OCI-LY7 (cell line): ENCODE measurements around the gene PMS2. TPM values are rescaled to one million over a fixed set of nuclear protein-coding genes. Genes with fewer than 3 reads are reported as not detected.
A peak's percentile ranks its signal among the peaks of the same experiment; 100 is the strongest.

Experiments
- BruUV-seq: library from RNA; stranded (reverse); fragments of 400-500 nt; replicated peaks from 2 replicates; lab custom pipeline; 2021; lab: Mats Ljungman, UMichigan
- CTCF ChIA-PET: fragments of 300-600 bp; sonication (Branson Sonifier 250); formaldehyde crosslinking; loops from one replicate; lab custom pipeline; 2022; ENCODE audit warnings: antibody characterized with exemption; ENCODE audit not compliant: unreplicated experiment; lab: Charles Lee
- POLR2A ChIA-PET: fragments of 300-600 bp; sonication (Branson Sonifier 250); formaldehyde crosslinking; loops from one replicate; lab custom pipeline; 2022; ENCODE audit warnings: antibody characterized with exemption; lab: Charles Lee
- DNase-seq: peaks from one replicate; pipeline ENCODE4 v3.0.0-alpha.2; 2015; ENCODE audit warnings: low spot score
- H2AFZ ChIP-seq: fragments of 200-600 bp; sonication (generic), shearing (Covaris generic); 2 replicates; pipeline ENCODE4 v1.6.1; 2014; ENCODE audit warnings: mild to moderate bottlenecking, antibody characterized with exemption, low read length, moderate library complexity
- H3K27ac ChIP-seq: fragments of 200-600 bp; sonication (generic); 2 replicates; pipeline ENCODE4 v1.5.1; 2014; ENCODE audit warnings: mixed run types, low read depth, mild to moderate bottlenecking, moderate library complexity, low read length, inconsistent platforms; ENCODE audit not compliant: poor library complexity, severe bottlenecking
- H3K36me3 ChIP-seq: fragments of 200-600 bp; sonication (generic); 2 replicates; pipeline ENCODE4 v1.6.1; 2014; ENCODE audit warnings: mild to moderate bottlenecking, antibody characterized with exemption, low read length, moderate library complexity, mixed read lengths; ENCODE audit not compliant: insufficient read depth
- H3K4me1 ChIP-seq: fragments of 200-600 bp; sonication (generic); 2 replicates; pipeline ENCODE4 v1.5.1; 2014; ENCODE audit warnings: mild to moderate bottlenecking, low read length; ENCODE audit not compliant: insufficient read depth, poor library complexity, severe bottlenecking
- H3K4me2 ChIP-seq: fragments of 200-600 bp; sonication (generic); 2 replicates; pipeline ENCODE4 v1.6.1; 2014; ENCODE audit warnings: mild to moderate bottlenecking, low read length
- H3K4me3 ChIP-seq: fragments of 200-600 bp; sonication (generic); 2 replicates; pipeline ENCODE4 v1.5.1; 2014; ENCODE audit warnings: mild to moderate bottlenecking, low read depth, low read length; ENCODE audit not compliant: poor library complexity, severe bottlenecking
- H3K79me2 ChIP-seq: fragments of 200-600 bp; sonication (generic); 2 replicates; pipeline ENCODE4 v1.6.1; 2016; ENCODE audit warnings: low read depth, mild to moderate bottlenecking, low read length, moderate library complexity, mixed read lengths; ENCODE audit not compliant: insufficient read depth
- H3K9me2 ChIP-seq: fragments of 200-600 bp; sonication (generic); 2 replicates; pipeline ENCODE4 v1.6.1; 2016; ENCODE audit warnings: mild to moderate bottlenecking, low read length, mixed read lengths; ENCODE audit not compliant: insufficient read depth
- H3K9me3 ChIP-seq: fragments of 200-600 bp; sonication (generic); 2 replicates; pipeline ENCODE4 v1.6.1; 2014; ENCODE audit warnings: mild to moderate bottlenecking, mixed run types, low read length, mixed read lengths
- H4K20me1 ChIP-seq: fragments of 200-600 bp; sonication (generic); 2 replicates; pipeline ENCODE4 v1.6.1; 2014; ENCODE audit warnings: mild to moderate bottlenecking, antibody characterized with exemption, low read length, moderate library complexity, mixed read lengths; ENCODE audit not compliant: insufficient read depth
- EZH2phosphoT487 ChIP-seq: fragments of 200-600 bp; sonication (generic); IDR thresholded peaks from 2 replicates; pipeline ENCODE4 v1.6.1; 2018; ENCODE audit warnings: low read depth, borderline replicate concordance, mild to moderate bottlenecking, mixed run types, antibody characterized with exemption, low read length, moderate library complexity, mixed read lengths
- intact Hi-C: fragments of 100-400 bp; cut with micrococcal nuclease; formaldehyde crosslinking; loops from one replicate; pipeline ENCODE4 v1.10.0; 2022; ENCODE audit not compliant: unreplicated experiment
- total RNA-seq, 2 experiments: library from RNA; depleted of rRNA in 1 of 2; stranded (reverse); fragments of >200 nt in 1 of 2; shearing (Covaris generic) in 1 of 2; gene quantifications; 2 replicates each; pipeline ENCODE4 v1.2.3, GENCODE V29; 2014 to 2022
- TF ChIP-seq, protein P1 (sequence below): fragments of 200-600 bp; sonication (generic); conservative IDR thresholded peaks from 2 replicates; pipeline ENCODE4 v1.5.1; 2014; ENCODE audit warnings: mild to moderate bottlenecking, antibody characterized with exemption, low read length, moderate library complexity, mixed read lengths

The PMS2 gene
- total RNA-seq, 2 experiments from 2014 or later, result 22.9 to 37.1 TPM

DNA sequence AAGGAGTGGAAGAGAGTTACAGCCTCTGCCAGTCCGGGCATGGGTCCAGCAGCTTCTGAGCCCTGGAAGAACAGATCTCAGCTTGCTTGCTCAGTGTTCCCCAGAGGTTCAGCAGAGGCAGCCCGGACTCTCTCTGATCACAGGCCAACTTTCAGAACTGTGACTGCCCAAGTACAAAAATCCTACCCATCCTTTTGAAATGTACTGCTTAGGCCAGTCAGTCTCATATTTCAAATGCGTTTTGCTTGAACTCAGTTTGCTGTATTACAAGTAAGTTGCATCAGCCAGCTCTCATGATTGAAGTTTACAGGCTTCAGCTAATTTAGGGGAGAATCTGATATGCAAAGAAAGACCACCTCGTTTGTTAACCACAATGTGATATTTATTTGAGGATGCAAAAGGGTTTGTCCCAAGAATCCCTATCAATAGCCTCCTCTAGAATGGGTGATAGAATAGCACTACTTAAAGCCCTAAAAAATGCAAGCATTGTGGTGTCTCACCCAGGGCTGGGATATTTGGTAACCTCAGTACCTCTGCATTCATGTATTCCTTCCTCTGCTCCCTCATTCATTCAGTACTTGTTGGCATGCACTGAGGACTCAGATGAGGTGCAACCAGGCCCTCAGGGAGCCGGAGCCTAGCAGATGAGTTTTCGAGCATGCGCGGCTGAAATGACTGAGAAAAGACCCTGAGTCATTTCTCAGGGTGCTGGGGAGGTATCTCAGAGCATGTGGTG lies 7.2 kb upstream of the PMS2 start:
- ChIA-PET POLR2A (interaction anchor here (0.6 to 1.9 kb wide), 6 partner anchors 9 to 331 kb away, joined by 3 to 6 read pairs (median 4); no protein-coding TSS in a partner anchor), CTCF (no interaction called here)
- no peak overlapping the region for H3K4me2 ChIP-seq
- H3K36me3 ChIP-seq, result peaks cover 91% of the 10 kb centered on the region
- no TSS peak for BruUV-seq
- no peaks in the 10 kb centered on the region for H3K9me2 ChIP-seq
- peaks cover 8% of the 10 kb centered on the region for H3K79me2 ChIP-seq
- peak; percentile 51 for DNase-seq
- H3K4me1 ChIP-seq, result peaks cover 13% of the 10 kb centered on the region
- H3K9me3 ChIP-seq, result no peaks in the 10 kb centered on the region
- H4K20me1 ChIP-seq, result no peaks in the 10 kb centered on the region
- TF ChIP-seq EZH2phosphoT487, result no peak
- TF ChIP-seq, protein P1, sequence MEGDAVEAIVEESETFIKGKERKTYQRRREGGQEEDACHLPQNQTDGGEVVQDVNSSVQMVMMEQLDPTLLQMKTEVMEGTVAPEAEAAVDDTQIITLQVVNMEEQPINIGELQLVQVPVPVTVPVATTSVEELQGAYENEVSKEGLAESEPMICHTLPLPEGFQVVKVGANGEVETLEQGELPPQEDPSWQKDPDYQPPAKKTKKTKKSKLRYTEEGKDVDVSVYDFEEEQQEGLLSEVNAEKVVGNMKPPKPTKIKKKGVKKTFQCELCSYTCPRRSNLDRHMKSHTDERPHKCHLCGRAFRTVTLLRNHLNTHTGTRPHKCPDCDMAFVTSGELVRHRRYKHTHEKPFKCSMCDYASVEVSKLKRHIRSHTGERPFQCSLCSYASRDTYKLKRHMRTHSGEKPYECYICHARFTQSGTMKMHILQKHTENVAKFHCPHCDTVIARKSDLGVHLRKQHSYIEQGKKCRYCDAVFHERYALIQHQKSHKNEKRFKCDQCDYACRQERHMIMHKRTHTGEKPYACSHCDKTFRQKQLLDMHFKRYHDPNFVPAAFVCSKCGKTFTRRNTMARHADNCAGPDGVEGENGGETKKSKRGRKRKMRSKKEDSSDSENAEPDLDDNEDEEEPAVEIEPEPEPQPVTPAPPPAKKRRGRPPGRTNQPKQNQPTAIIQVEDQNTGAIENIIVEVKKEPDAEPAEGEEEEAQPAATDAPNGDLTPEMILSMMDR, result no peak
- intact Hi-C loops, result no loop called here
- H3K27ac ChIP-seq, result peak overlapping the region; percentile 50
- H3K4me3 ChIP-seq, result no peak overlapping the region
- no peak overlapping the region for H2AFZ ChIP-seq

DNA sequence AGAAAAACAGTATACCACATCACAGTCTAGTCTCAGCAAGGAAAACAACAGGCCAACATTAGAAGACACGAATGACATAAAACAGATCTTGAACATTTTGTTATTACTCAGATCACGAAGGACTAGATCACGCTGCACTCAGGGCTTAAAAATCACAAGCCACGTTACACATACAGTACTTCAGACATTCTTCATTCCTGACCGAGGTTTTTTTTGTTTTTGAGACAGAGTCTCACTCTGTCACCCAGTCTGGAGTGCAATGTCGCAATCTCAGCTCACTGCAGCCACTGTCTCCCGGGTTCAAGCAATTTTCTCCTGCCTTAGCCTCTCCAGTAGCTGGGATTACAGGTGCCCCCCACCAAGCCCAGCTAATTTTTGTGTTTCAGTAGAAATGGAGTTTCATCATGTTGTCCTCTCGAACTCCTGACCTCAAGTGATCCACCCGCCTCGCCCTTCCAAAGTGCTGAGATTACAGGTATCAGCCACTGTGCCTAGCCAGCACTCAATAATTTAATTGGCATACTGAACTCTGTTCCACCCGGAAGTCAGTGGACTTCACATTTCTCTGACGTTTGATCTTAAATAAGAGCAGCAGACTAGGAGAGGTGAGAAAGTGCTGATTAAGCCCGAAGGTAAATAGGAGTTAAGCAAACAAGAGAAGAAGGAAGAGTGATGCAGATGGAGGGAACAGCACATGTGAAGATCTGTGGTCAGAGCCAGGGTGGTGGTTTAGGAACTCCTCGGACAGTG lies 3.7 kb upstream of the PMS2 start:
- Histone ChIP-seq H3K4me3 (no peak overlapping the region), H3K4me1 (peaks cover 30% of the 10 kb centered on the region), H4K20me1 (no peaks in the 10 kb centered on the region), H3K9me3 (no peaks in the 10 kb centered on the region), H3K27ac (no peak overlapping the region), H3K36me3 (peaks cover 63% of the 10 kb centered on the region), H3K79me2 (peaks cover 39% of the 10 kb centered on the region), H3K9me2 (no peaks in the 10 kb centered on the region), H2AFZ (no peak overlapping the region), H3K4me2 (no peak overlapping the region)
- intact Hi-C loops, result no loop called here
- TF ChIP-seq EZH2phosphoT487, result no peak
- TF ChIP-seq, protein P1, result no peak
- CTCF ChIA-PET, result no interaction called here
- no peak for DNase-seq
- POLR2A ChIA-PET, result interaction anchor here (0.7 to 1.6 kb wide), 3 partner anchors 8 to 58 kb away, joined by 3 to 7 read pairs (median 3); no protein-coding TSS in a partner anchor
- no TSS peak for BruUV-seq
